PC-9 (cell line): ENCODE data around the gene FRMD4B. TPM values are rescaled to one million over a fixed set of nuclear protein-coding genes. Genes with fewer than 3 reads are reported as not detected.

Experiments used
- BruUV-seq: library from RNA; stranded (reverse); fragments of 400-500 nt; replicated peaks from 2 replicates; lab custom pipeline; 2021; lab: Mats Ljungman, UMichigan
- CTCF ChIA-PET: fragments of 300-600 bp; sonication (Branson Sonifier 250); formaldehyde crosslinking; loops from one replicate; lab custom pipeline; 2022; ENCODE audit warnings: antibody characterized with exemption; lab: Charles Lee
- POLR2A ChIA-PET: fragments of 300-600 bp; sonication (Branson Sonifier 250); formaldehyde crosslinking; loops from one replicate; lab custom pipeline; 2022; ENCODE audit warnings: antibody characterized with exemption; ENCODE audit not compliant: unreplicated experiment; lab: Charles Lee
- DNase-seq, 2 experiments: peaks; one replicate each; pipeline versions ENCODE4 v3.0.0 to v3.0.0-alpha.2; 2015 to 2022; ENCODE audit warnings: mixed read lengths in 1 of 2
- H2AFZ ChIP-seq: fragments of 200-600 bp; sonication (generic); 2 replicates; pipeline ENCODE4 v1.8.1; 2017; ENCODE audit warnings: antibody characterized with exemption
- H3F3A ChIP-seq: fragments of 200-600 bp; sonication (generic); 2 replicates; pipeline ENCODE4 v1.8.1; 2017; ENCODE audit warnings: antibody characterized with exemption, mild to moderate bottlenecking, low read depth; ENCODE audit not compliant: insufficient read depth
- H3K27ac ChIP-seq: fragments of 200-600 bp; sonication (generic); 2 replicates; pipeline ENCODE4 v1.6.1; 2016; ENCODE audit warnings: mixed run types
- H3K27me3 ChIP-seq: fragments of 200-600 bp; sonication (generic); 2 replicates; pipeline ENCODE4 v1.6.1; 2016; ENCODE audit warnings: low read depth, mixed run types; ENCODE audit not compliant: insufficient read depth
- H3K36me3 ChIP-seq: fragments of 200-600 bp; sonication (generic); 2 replicates; pipeline ENCODE4 v1.6.1; 2016; ENCODE audit warnings: low read depth, mixed run types
- H3K4me1 ChIP-seq: fragments of 200-600 bp; sonication (generic); replicated peaks from 2 replicates; pipeline ENCODE4 v1.6.1; 2016; ENCODE audit warnings: mixed run types; ENCODE audit not compliant: insufficient read depth
- H3K4me2 ChIP-seq: fragments of 200-600 bp; sonication (generic); 2 replicates; pipeline ENCODE4 v1.6.1; 2017; ENCODE audit warnings: mixed run types
- H3K4me3 ChIP-seq: fragments of 200-600 bp; sonication (generic); 2 replicates; pipeline ENCODE4 v1.6.1; 2016; ENCODE audit warnings: mixed run types
- H3K79me2 ChIP-seq: fragments of 200-600 bp; sonication (generic); 2 replicates; pipeline ENCODE4 v1.6.1; 2017; ENCODE audit warnings: low read depth, mixed run types
- H3K9me2 ChIP-seq: fragments of 200-600 bp; sonication (generic); 2 replicates; pipeline ENCODE4 v1.8.1; 2017; ENCODE audit warnings: mild to moderate bottlenecking; ENCODE audit not compliant: insufficient read depth
- H3K9me3 ChIP-seq: fragments of 200-600 bp; sonication (generic); 2 replicates; pipeline ENCODE4 v1.8.1; 2016; ENCODE audit warnings: low read depth; ENCODE audit not compliant: insufficient read depth
- H4K20me1 ChIP-seq: fragments of 200-600 bp; sonication (generic); 2 replicates; pipeline ENCODE4 v1.8.1; 2017; ENCODE audit not compliant: insufficient read depth
- CTCF ChIP-seq: fragments of 200-600 bp; sonication (generic); conservative IDR thresholded peaks from 2 replicates; pipeline ENCODE4 v1.6.1; 2017; ENCODE audit warnings: mixed run types, antibody characterized with exemption, mild to moderate bottlenecking, moderate library complexity
- EZH2 ChIP-seq: fragments of 200-600 bp; sonication (generic); IDR thresholded peaks from 2 replicates; pipeline ENCODE4 v1.8.0; 2017; ENCODE audit warnings: antibody characterized with exemption, low read depth
- intact Hi-C: fragments of 100-400 bp; cut with micrococcal nuclease; formaldehyde crosslinking; loops from one replicate; pipeline ENCODE4 v1.10.0; 2022; ENCODE audit not compliant: unreplicated experiment
- total RNA-seq: library from RNA; stranded (reverse); gene quantifications from 2 replicates; pipeline ENCODE4 v1.2.3, GENCODE V29; 2021

Gene FRMD4B
- total RNA-seq, 1 experiment from 2014 or later = 10.2 TPM

DNA sequence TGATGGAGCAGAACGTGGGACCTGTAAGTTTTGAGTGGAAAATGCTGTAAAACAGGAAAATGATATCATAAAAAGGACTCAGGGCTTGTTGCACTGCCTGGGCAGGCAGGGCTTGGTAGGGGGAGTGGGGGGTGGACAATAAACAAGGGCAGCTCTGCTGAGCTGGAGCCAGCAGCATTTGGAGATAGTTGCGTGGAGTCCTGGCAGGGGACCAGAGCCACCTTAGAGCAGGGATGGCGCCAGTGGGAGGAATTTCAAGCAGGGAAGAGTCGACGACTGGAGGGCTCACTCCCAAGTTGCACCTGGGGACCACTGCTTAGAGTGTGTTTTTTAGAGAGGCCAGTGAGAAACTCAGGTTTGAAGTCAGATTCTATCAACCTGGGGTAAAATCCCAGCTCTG, 22.7 kb upstream of the FRMD4B start:
- POLR2A ChIA-PET = interaction anchor here (0.6 kb wide), 1 partner anchor 94 kb away, joined by 3 read pairs; no protein-coding TSS in a partner anchor

GRCh38 chr3:69407908-69408307, 22.0 kb upstream of the FRMD4B start:
- no peaks in the 10 kb centered on the region for H3K79me2 ChIP-seq
- H3K27ac ChIP-seq = no peak overlapping the region
- no peaks in the 10 kb centered on the region for H3K36me3 ChIP-seq
- no peaks in the 10 kb centered on the region for H3K27me3 ChIP-seq
- no peaks in the 10 kb centered on the region for H3F3A ChIP-seq
- TF ChIP-seq CTCF (no peak), EZH2 (no peak)
- ChIA-PET POLR2A (no interaction called here), CTCF (no interaction called here)
- no peaks in the 10 kb centered on the region for H3K9me3 ChIP-seq
- no peak overlapping the region for H2AFZ ChIP-seq
- intact Hi-C loops = no loop called here
- BruUV-seq = no TSS peak
- no peak overlapping the region for H3K4me2 ChIP-seq
- no peaks in the 10 kb centered on the region for H3K9me2 ChIP-seq
- no peaks in the 10 kb centered on the region for H4K20me1 ChIP-seq
- no peak for DNase-seq
- H3K4me3 ChIP-seq = no peak overlapping the region
- peaks cover 12% of the 10 kb centered on the region; the same call in 1 of the 2 replicates for H3K4me1 ChIP-seq

More for the DNA sequence above, 22.7 kb upstream of the FRMD4B start:
- CTCF ChIA-PET = no interaction called here
- no peak overlapping the region for H2AFZ ChIP-seq
- H3K4me3 ChIP-seq = no peak overlapping the region
- DNase-seq = no peak
- H3K27me3 ChIP-seq = no peaks in the 10 kb centered on the region
- intact Hi-C loops = no loop called here
- H3K36me3 ChIP-seq = no peaks in the 10 kb centered on the region
- H3K9me2 ChIP-seq = no peaks in the 10 kb centered on the region
- BruUV-seq = no TSS peak
- H3K4me1 ChIP-seq = peaks cover 5% of the 10 kb centered on the region; the same call in 1 of the 2 replicates
- no peaks in the 10 kb centered on the region for H3K9me3 ChIP-seq
- TF ChIP-seq CTCF (no peak), EZH2 (no peak)
- no peaks in the 10 kb centered on the region for H3K79me2 ChIP-seq
- no peak overlapping the region for H3K4me2 ChIP-seq
- H4K20me1 ChIP-seq = no peaks in the 10 kb centered on the region
- H3K27ac ChIP-seq = no peak overlapping the region
- H3F3A ChIP-seq = no peaks in the 10 kb centered on the region

DNA sequence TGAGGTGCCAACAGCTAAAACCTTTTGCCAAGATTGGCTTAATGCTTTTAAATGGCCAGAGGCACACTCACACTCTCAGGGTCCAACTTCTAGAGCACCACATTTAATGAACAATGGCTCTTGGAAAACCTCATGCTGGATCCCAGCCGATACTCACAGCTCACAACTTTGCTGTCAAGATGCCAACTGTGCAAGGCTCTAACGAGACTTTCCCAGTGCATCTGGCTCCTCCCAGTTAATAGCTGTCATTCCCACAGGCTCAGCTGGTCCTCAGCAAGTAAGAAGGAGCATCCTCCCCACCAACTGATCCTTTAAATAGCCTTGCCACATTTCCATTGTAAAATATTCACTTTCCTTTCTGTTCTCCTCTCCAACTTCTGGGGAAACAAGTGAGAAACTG, 20.3 kb upstream of the FRMD4B start:
- CTCF ChIA-PET = interaction anchor here (0.6 kb wide), 1 partner anchor 16 kb away, joined by 3 read pairs; no protein-coding TSS in a partner anchor
- no peaks in the 10 kb centered on the region for H3K27me3 ChIP-seq
- no peak overlapping the region for H3K27ac ChIP-seq
- intact Hi-C loops = no loop called here
- no peaks in the 10 kb centered on the region for H3F3A ChIP-seq
- H3K79me2 ChIP-seq = no peaks in the 10 kb centered on the region
- no peak for DNase-seq
- H3K9me2 ChIP-seq = no peaks in the 10 kb centered on the region
- POLR2A ChIA-PET = no interaction called here
- no peaks in the 10 kb centered on the region for H3K36me3 ChIP-seq
- H3K4me2 ChIP-seq = no peak overlapping the region
- H3K4me3 ChIP-seq = no peak overlapping the region
- no peak overlapping the region for H2AFZ ChIP-seq
- H4K20me1 ChIP-seq = no peaks in the 10 kb centered on the region
- no TSS peak for BruUV-seq
- H3K9me3 ChIP-seq = no peaks in the 10 kb centered on the region
- no peak for TF ChIP-seq CTCF
- no peak for TF ChIP-seq EZH2
- H3K4me1 ChIP-seq = peaks cover 12% of the 10 kb centered on the region; the same call in 1 of the 2 replicates
